ENCODE data around the gene BARX2.

DNA sequence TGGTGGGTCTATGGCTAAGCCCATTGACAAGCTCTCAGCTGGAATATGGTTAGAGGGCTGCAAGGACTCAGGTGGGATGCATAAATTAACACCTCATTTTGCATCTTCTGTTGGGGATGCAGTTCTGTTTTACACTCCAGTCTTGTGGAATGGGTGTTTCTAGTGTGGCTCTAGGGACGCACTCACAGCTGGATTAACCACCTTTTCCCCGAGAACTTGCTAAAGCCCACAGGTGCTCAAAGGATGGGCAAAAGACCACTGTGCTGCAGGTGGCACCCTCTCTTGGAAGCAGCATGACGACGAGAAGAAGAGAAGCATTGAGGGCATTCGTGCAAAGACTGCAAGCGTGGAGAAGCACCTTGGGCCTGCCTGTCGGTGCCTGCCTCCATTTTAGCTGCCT, 6.9 kb downstream of the BARX2 start:
- TF ChIP-seq CTCF (IDR thresholded peaks at IDR 0.05): no peak
- no peak for TF ChIP-seq POLR2A (IDR thresholded peaks at IDR 0.05)
- no peak for TF ChIP-seq POLR2AphosphoS5 (IDR thresholded peaks at IDR 0.05)
- TF ChIP-seq EP300 (IDR thresholded peaks at IDR 0.05): no peak
